ENCODE measurements around the gene CLP1. TPM values are rescaled to one million over a fixed set of nuclear protein-coding genes. Genes with fewer than 3 reads are reported as not detected.

The CLP1 gene
- polyA plus RNA-seq, 3 donors: 7.6 to 17.9 (median 12.9) TPM

- Mint-ChIP-seq H3K9me3 (peaks cover 7 to 29% (median 14%) of the 10 kb centered on the region in 7 donors), H3K36me3 (no peaks in the 10 kb centered on the region), H3K4me3 (no peak overlapping the region), H3K27me3 (ENCODE audit: low read depth in 3 of 3) (peaks cover 0 to 2% (median 0%) of the 10 kb centered on the region in 3 donors), H3K4me1 (no peaks in the 10 kb centered on the region), H3K27ac (no peak overlapping the region)
- Histone ChIP-seq H3K4me2 (replicated peaks; ENCODE audit: extremely low read depth, low read length, poor library complexity, severe bottlenecking) (no peak overlapping the region), H4K20me1 (ENCODE audit: insufficient read depth, low read length) (no peaks in the 10 kb centered on the region), H3K9ac (ENCODE audit: insufficient read depth, low read length, poor library complexity, severe bottlenecking) (no peak overlapping the region), H3K4me3 (replicated peaks in 1 of 3; ENCODE audit: low read depth in 2 of 3, low read length in 3 of 3) (no peak overlapping the region), H3K36me3 (replicated peaks in 1 of 2; ENCODE audit: control insufficient read depth in 1 of 2, insufficient read depth in 2 of 2, low read length in 2 of 2) (no peaks in the 10 kb centered on the region), H3K4me1 (ENCODE audit: control insufficient read depth in 1 of 2, insufficient read depth in 2 of 2, low read length in 2 of 2) (no peaks in the 10 kb centered on the region), H3K79me2 (ENCODE audit: insufficient read depth, low read length) (no peaks in the 10 kb centered on the region), H2AFZ (ENCODE audit: insufficient read depth, low read depth, low read length, poor library complexity, severe bottlenecking) (no peak overlapping the region), H3K9me3 (replicated peaks in 1 of 2; ENCODE audit: control insufficient read depth in 1 of 2, insufficient read depth in 1 of 2, low read length in 2 of 2) (peaks cover 8 to 9% of the 10 kb centered on the region in 2 donors), H3K27ac (ENCODE audit: low read depth in 1 of 2, low read length in 2 of 2) (no peak overlapping the region), H3K27me3 (ENCODE audit: control insufficient read depth in 2 of 2, insufficient read depth in 2 of 2, low read length in 2 of 2) (no peaks in the 10 kb centered on the region)
- no peak for DNase-seq
- intact Hi-C loops (cut with micrococcal nuclease): no loop called here
- no CpG with 5 or more reads among the region's 2 CpGs for WGBS (ENCODE audit: insufficient coverage)
- no peak for TF ChIP-seq CTCF (IDR thresholded peaks at IDR 0.05)
These were observed 38.2 kb upstream of the CLP1 start for GRCh38 chr11:57619331-57619730.

- no peak for DNase-seq
- H3K9me3 ChIP-seq (replicated peaks in 1 of 2; ENCODE audit: control insufficient read depth in 1 of 2, insufficient read depth in 1 of 2, low read length in 2 of 2): peaks cover 8 to 9% of the 10 kb centered on the region in 2 donors
- Mint-ChIP-seq H3K4me3 (no peak overlapping the region), H3K27ac (no peak overlapping the region), H3K9me3 (peaks cover 7 to 29% (median 14%) of the 10 kb centered on the region in 7 donors), H3K27me3 (ENCODE audit: low read depth in 3 of 3) (peaks cover 0 to 2% (median 0%) of the 10 kb centered on the region in 3 donors), H3K36me3 (no peaks in the 10 kb centered on the region), H3K4me1 (no peaks in the 10 kb centered on the region)
- H3K79me2 ChIP-seq (ENCODE audit: insufficient read depth, low read length): no peaks in the 10 kb centered on the region
- no peak overlapping the region for H3K9ac ChIP-seq (ENCODE audit: insufficient read depth, low read length, poor library complexity, severe bottlenecking)
- intact Hi-C loops (cut with micrococcal nuclease): no loop called here
- H3K4me1 ChIP-seq (ENCODE audit: control insufficient read depth in 1 of 2, insufficient read depth in 2 of 2, low read length in 2 of 2): no peaks in the 10 kb centered on the region
- TF ChIP-seq CTCF (IDR thresholded peaks at IDR 0.05): no peak
- no peak overlapping the region for H3K4me2 ChIP-seq (replicated peaks; ENCODE audit: extremely low read depth, low read length, poor library complexity, severe bottlenecking)
- H3K27ac ChIP-seq (ENCODE audit: low read depth in 1 of 2, low read length in 2 of 2): no peak overlapping the region
- H3K4me3 ChIP-seq (replicated peaks in 1 of 3; ENCODE audit: low read depth in 2 of 3, low read length in 3 of 3): no peak overlapping the region
- H3K27me3 ChIP-seq (ENCODE audit: control insufficient read depth in 2 of 2, insufficient read depth in 2 of 2, low read length in 2 of 2): no peaks in the 10 kb centered on the region
- no peaks in the 10 kb centered on the region for H3K36me3 ChIP-seq (replicated peaks in 1 of 2; ENCODE audit: control insufficient read depth in 1 of 2, insufficient read depth in 2 of 2, low read length in 2 of 2)
- H2AFZ ChIP-seq (ENCODE audit: insufficient read depth, low read depth, low read length, poor library complexity, severe bottlenecking): no peak overlapping the region
- H4K20me1 ChIP-seq (ENCODE audit: insufficient read depth, low read length): no peaks in the 10 kb centered on the region
These were observed 37.1 kb upstream of the CLP1 start for GRCh38 chr11:57620467-57620866.
